ENCODE data around the gene NHSL2.
"Not testable (repeated sequence)": the region's sequence is repeated elsewhere in the genome, so short reads cannot be mapped to it uniquely, and the experiment has no call there.

The NHSL2 gene

GRCh38 chrX:72045552-72046277, 135.1 kb downstream of the NHSL2 start:
- no peak for DNase-seq

- DNase-seq: no peak
These were observed 135.8 kb downstream of the NHSL2 start for GRCh38 chrX:72046447-72046846.

- DNase-seq: no peak
These were observed 138.1 kb downstream of the NHSL2 start for GRCh38 chrX:72048510-72049455.

GRCh38 chrX:72050011-72050410, 139.4 kb downstream of the NHSL2 start:
- DNase-seq: no peak

GRCh38 chrX:72051589-72051988, 140.9 kb downstream of the NHSL2 start:
- DNase-seq: no peak

- no peak for DNase-seq
These were observed 141.9 kb downstream of the NHSL2 start for GRCh38 chrX:72052415-72053090.

- DNase-seq: no peak
These were observed 142.9 kb downstream of the NHSL2 start for GRCh38 chrX:72053508-72053907.

GRCh38 chrX:72054779-72055489, 144.3 kb downstream of the NHSL2 start:
- DNase-seq: no peak

- DNase-seq: no peak
These were observed 146.7 kb downstream of the NHSL2 start for GRCh38 chrX:72057331-72057730.

- DNase-seq: no peak
These were observed 147.2 kb downstream of the NHSL2 start for GRCh38 chrX:72057849-72058248.

GRCh38 chrX:72058346-72058745, 147.7 kb downstream of the NHSL2 start:
- DNase-seq: not testable (repeated sequence)

GRCh38 chrX:72060196-72060920, 149.7 kb downstream of the NHSL2 start:
- DNase-seq: no peak

GRCh38 chrX:72060921-72061490, 150.4 kb downstream of the NHSL2 start:
- no peak for DNase-seq

- DNase-seq: no peak
These were observed 152.3 kb downstream of the NHSL2 start for GRCh38 chrX:72062916-72063315.

- no peak for DNase-seq
These were observed 158.9 kb downstream of the NHSL2 start for GRCh38 chrX:72069350-72070160.

GRCh38 chrX:72071213-72071612, 160.6 kb downstream of the NHSL2 start:
- DNase-seq: no peak

GRCh38 chrX:72073633-72074032, 163.0 kb downstream of the NHSL2 start:
- no peak for DNase-seq

- no peak for DNase-seq
These were observed 167.8 kb downstream of the NHSL2 start for GRCh38 chrX:72078411-72078810.

GRCh38 chrX:72079607-72080006, 169.0 kb downstream of the NHSL2 start:
- DNase-seq: no peak

GRCh38 chrX:72080150-72080549, 169.5 kb downstream of the NHSL2 start:
- DNase-seq: no peak

- DNase-seq: no peak
These were observed 170.2 kb downstream of the NHSL2 start for GRCh38 chrX:72080800-72081199.
